H1 (cell line): ENCODE results near the gene FOXN3. TPM values are rescaled to one million over a fixed set of nuclear protein-coding genes. Genes with fewer than 3 reads are reported as not detected.

Experiments
- CTCF ChIA-PET: fragments of 300-600 bp; sonication (Branson Sonifier 250); formaldehyde crosslinking; loops from one replicate; lab custom pipeline; 2021; ENCODE audit not compliant: partially characterized antibody; lab: Charles Lee
- POLR2A ChIA-PET: fragments of 300-600 bp; sonication (Branson Sonifier 250); formaldehyde crosslinking; loops from one replicate; lab custom pipeline; 2021; ENCODE audit warnings: inconsistent platforms; ENCODE audit not compliant: partially characterized antibody; lab: Charles Lee
- DNase-seq, 2 experiments: peaks; one replicate each; pipeline versions ENCODE4 v3.0.0 to v3.0.0-alpha.2; 2010 to 2022; ENCODE audit warnings: low spot score in 2 of 2, low read depth in 1 of 2, mixed read lengths in 1 of 2
- FAIRE-seq: peaks from 2 replicates; lab custom pipeline; 2011; peaks lifted over from hg19 to GRCh38; lab: Jason Lieb, UNC
- H2AFZ ChIP-seq: 2 replicates; pipeline ENCODE4 v1.8.1; 2012; ENCODE audit warnings: low read length, inconsistent platforms
- H2AK5ac ChIP-seq: 2 replicates; pipeline ENCODE4 v1.6.1; 2013; ENCODE audit warnings: low read depth, low read length
- H2BK120ac ChIP-seq: replicated peaks from 2 replicates; pipeline ENCODE3; 2013; ENCODE audit warnings: low read depth, low read length, inconsistent platforms
- H2BK12ac ChIP-seq: 2 replicates; pipeline ENCODE4 v1.6.1; 2013; ENCODE audit warnings: low read depth, low read length
- H2BK15ac ChIP-seq: 2 replicates; pipeline ENCODE4 v1.6.1; 2013; ENCODE audit warnings: low read length
- H2BK20ac ChIP-seq: 2 replicates; pipeline ENCODE4 v1.6.1; 2013; ENCODE audit warnings: low read length
- H2BK5ac ChIP-seq: 2 replicates; pipeline ENCODE4 v1.6.1; 2013; ENCODE audit warnings: low read depth, low read length
- H3K14ac ChIP-seq: 2 replicates; pipeline ENCODE4 v1.6.1; 2013; ENCODE audit warnings: inconsistent platforms; ENCODE audit not compliant: insufficient read length
- H3K18ac ChIP-seq: 2 replicates; pipeline ENCODE4 v1.6.1; 2013; ENCODE audit warnings: low read length; ENCODE audit errors: extremely low read depth
- H3K23ac ChIP-seq: 2 replicates; pipeline ENCODE4 v1.6.1; 2013; ENCODE audit warnings: inconsistent platforms; ENCODE audit not compliant: insufficient read length
- H3K23me2 ChIP-seq: 2 replicates; pipeline ENCODE4 v1.6.1; 2013; ENCODE audit warnings: low read depth, low read length
- H3K27ac ChIP-seq: 2 replicates; pipeline ENCODE4 v1.6.1; 2011; ENCODE audit warnings: low read depth, low read length, inconsistent platforms
- H3K27me3 ChIP-seq, 4 experiments: replicated peaks in 1 of 4; 1 replicate in 1 of 4; 2 replicates in 3 of 4; pipeline versions ENCODE4 v1.6.1 to v1.8.1; 2011 to 2013; ENCODE audit warnings: low read length in 3 of 4, mild to moderate bottlenecking in 3 of 4, inconsistent platforms in 2 of 4, mixed read lengths in 2 of 4, moderate library complexity in 1 of 4; ENCODE audit not compliant: control insufficient read depth in 3 of 4, insufficient read depth in 3 of 4; ENCODE audit errors: extremely low read depth in 1 of 4
- H3K36me3 ChIP-seq, 4 experiments: 2 replicates each; pipeline versions ENCODE4 v1.6.1 to v1.8.1; 2011 to 2013; ENCODE audit warnings: mild to moderate bottlenecking in 4 of 4, low read length in 3 of 4, moderate library complexity in 2 of 4, control low read depth in 1 of 4, inconsistent platforms in 1 of 4; ENCODE audit not compliant: insufficient read depth in 4 of 4, control insufficient read depth in 2 of 4
- H3K4ac ChIP-seq: replicated peaks from 2 replicates; pipeline ENCODE3; 2013; ENCODE audit warnings: low read length, low read depth, mixed read lengths, inconsistent platforms; ENCODE audit not compliant: insufficient read length
- H3K4me1 ChIP-seq, 4 experiments: replicated peaks in 1 of 4; 1 replicate in 1 of 4; 2 replicates in 3 of 4; pipeline versions ENCODE4 v1.6.1 to v1.8.1; 2011 to 2013; ENCODE audit warnings: low read length in 3 of 4, inconsistent platforms in 2 of 4, mixed read lengths in 1 of 4; ENCODE audit not compliant: insufficient read depth in 4 of 4, control insufficient read depth in 3 of 4
- H3K4me2 ChIP-seq, 2 experiments: 2 replicates each; pipeline versions ENCODE4 v1.6.1 to v1.8.1; 2011 to 2013; ENCODE audit warnings: low read depth in 2 of 2, low read length in 2 of 2, control low read depth in 1 of 2, inconsistent platforms in 1 of 2, mild to moderate bottlenecking in 1 of 2; ENCODE audit not compliant: insufficient read depth in 1 of 2
- H3K4me3 ChIP-seq, 4 experiments: fragments of 200-600, 300-600 bp in 1 of 4; sonication (generic), shearing (Covaris generic), sonication (Bioruptor Twin) in 1 of 4; 2 replicates each; pipeline versions ENCODE4 v1.5.1 to v1.8.1; 2011 to 2016; ENCODE audit warnings: low read length in 4 of 4, low read depth in 3 of 4, control low read depth in 2 of 4, inconsistent platforms in 2 of 4, mild to moderate bottlenecking in 2 of 4, mixed read lengths in 1 of 4, moderate library complexity in 1 of 4; ENCODE audit not compliant: insufficient read depth in 2 of 4; ENCODE audit errors: extremely low read depth in 1 of 4
- H3K56ac ChIP-seq: replicated peaks from 2 replicates; pipeline ENCODE3; 2013; ENCODE audit warnings: low read depth, mild to moderate bottlenecking, mixed read lengths, low read length, inconsistent platforms; ENCODE audit not compliant: insufficient read length
- H3K79me1 ChIP-seq: 2 replicates; pipeline ENCODE4 v1.6.1; 2013; ENCODE audit warnings: low read depth, low read length, control low read depth
- H3K79me2 ChIP-seq, 2 experiments: 2 replicates each; pipeline versions ENCODE4 v1.6.1 to v1.8.1; 2012 to 2013; ENCODE audit warnings: low read length in 2 of 2, mild to moderate bottlenecking in 2 of 2, inconsistent platforms in 1 of 2; ENCODE audit not compliant: insufficient read depth in 2 of 2, control insufficient read depth in 1 of 2
- H3K9ac ChIP-seq, 4 experiments: replicated peaks in 1 of 4; 1 replicate in 1 of 4; 2 replicates in 3 of 4; pipeline versions ENCODE4 v1.6.1 to v1.8.1; 2011 to 2013; ENCODE audit warnings: low read depth in 3 of 4, low read length in 3 of 4, control low read depth in 2 of 4, mild to moderate bottlenecking in 2 of 4, moderate library complexity in 2 of 4, inconsistent platforms in 1 of 4; ENCODE audit errors: extremely low read depth in 1 of 4
- H3K9me3 ChIP-seq, 2 experiments: 2 replicates each; pipeline versions ENCODE4 v1.6.1 to v1.8.1; 2012 to 2013; ENCODE audit warnings: mild to moderate bottlenecking in 2 of 2, moderate library complexity in 2 of 2, control low read depth in 1 of 2, inconsistent platforms in 1 of 2, low read depth in 1 of 2, low read length in 1 of 2, mixed read lengths in 1 of 2; ENCODE audit not compliant: insufficient read depth in 2 of 2
- H4K20me1 ChIP-seq, 2 experiments: replicated peaks in 1 of 2; 2 replicates each; pipeline versions ENCODE3 to v1.8.1; 2011 to 2013; ENCODE audit warnings: inconsistent platforms in 2 of 2, low read length in 2 of 2, mild to moderate bottlenecking in 1 of 2; ENCODE audit not compliant: insufficient read depth in 2 of 2, control insufficient read depth in 1 of 2
- H4K5ac ChIP-seq: 2 replicates; pipeline ENCODE4 v1.6.1; 2013; ENCODE audit warnings: low read length, low read depth, mixed read lengths, inconsistent platforms; ENCODE audit not compliant: insufficient read length
- H4K8ac ChIP-seq: 2 replicates; pipeline ENCODE4 v1.8.0; 2013; ENCODE audit warnings: mild to moderate bottlenecking, moderate library complexity, low read length, inconsistent platforms; ENCODE audit not compliant: insufficient read depth; ENCODE audit errors: extremely low read depth
- H4K91ac ChIP-seq: replicated peaks from 2 replicates; pipeline ENCODE3; 2013; ENCODE audit warnings: low read length, mixed read lengths, inconsistent platforms; ENCODE audit not compliant: insufficient read length
- HDAC6 ChIP-seq: IDR thresholded peaks from one replicate; pipeline ENCODE4 v1.7.1; 2012; ENCODE audit warnings: low read depth, mild to moderate bottlenecking, inconsistent platforms, low read length, moderate library complexity
- JUN ChIP-seq: IDR thresholded peaks from 2 replicates; pipeline ENCODE4 v1.6.1; 2011; ENCODE audit warnings: low read depth, mild to moderate bottlenecking, improper control_type of control experiment, low read length
- KDM4A ChIP-seq: IDR thresholded peaks from one replicate; pipeline ENCODE4 v1.7.1; 2012; ENCODE audit warnings: low read depth, mild to moderate bottlenecking, moderate library complexity, low read length, inconsistent platforms; ENCODE audit not compliant: severe bottlenecking
- NANOG ChIP-seq: IDR thresholded peaks from 2 replicates; pipeline ENCODE4 v1.6.1; 2011; ENCODE audit warnings: low read length, low read depth, mild to moderate bottlenecking, inconsistent platforms; ENCODE audit not compliant: insufficient read depth, poor library complexity, severe bottlenecking
- NRF1 ChIP-seq: IDR thresholded peaks from 2 replicates; pipeline ENCODE4 v1.6.1; 2011; ENCODE audit warnings: mild to moderate bottlenecking, low read depth, low read length, improper control_type of control experiment
- PHF8 ChIP-seq: fragments of 200-600 bp; sonication (generic); conservative IDR thresholded peaks from 2 replicates; pipeline ENCODE4 v1.7.1; 2012; ENCODE audit warnings: low read depth, mild to moderate bottlenecking, inconsistent platforms, low read length, moderate library complexity
- SIN3A ChIP-seq, 2 experiments: IDR thresholded peaks in 1 of 2; conservative IDR thresholded peaks in 1 of 2; 2 replicates each; pipeline ENCODE4 v1.6.1; 2011 to 2012; ENCODE audit warnings: low read length in 2 of 2, improper control_type of control experiment in 1 of 2, low read depth in 1 of 2, mild to moderate bottlenecking in 1 of 2
- SP4 ChIP-seq: IDR thresholded peaks from 2 replicates; pipeline ENCODE4 v1.6.1; 2012; ENCODE audit warnings: low read length, inconsistent platforms
- WGBS, 2 experiments: shearing (Covaris generic) in 1 of 2; methylation state at CpG; one replicate each; pipeline versions ENCODE4 v1.1.6 to v1.1.7; 2013 to 2015; ENCODE audit warnings: low lambda C conversion rate in 2 of 2, mixed read lengths in 2 of 2, inconsistent platforms in 1 of 2, low coverage in 1 of 2, missing lambda C conversion rate in 1 of 2; ENCODE audit not compliant: insufficient replicate concordance in 2 of 2, insufficient coverage in 1 of 2, insufficient read length in 1 of 2; ENCODE audit errors: extremely low coverage in 1 of 2, missing lambda C conversion rate in 1 of 2; 5-methylcytosine and 5-hydroxymethylcytosine counted together
- polyA plus RNA-seq, 7 experiments: library from polyadenylated mRNA; depleted of rRNA in 3 of 7; stranded (reverse) in 5 of 7; unstranded in 2 of 7; fragments of >200 nt in 5 of 7; fragments of 200-250 nt in 2 of 7; gene quantifications; 1 replicate in 5 of 7; 2 replicates in 1 of 7; 4 replicates in 1 of 7; pipeline versions ENCODE4 v1.2.1 to v1.2.3, GENCODE V29; 2011 to 2013; ENCODE audit warnings: missing spikeins in 2 of 7, mixed read lengths in 2 of 7
- total RNA-seq: library from RNA; stranded (reverse); fragmentation: NEBNext Ultra II Directional; extraction: Animal tissue kit (Norgen Biotek cat#: 25700); gene quantifications from 2 replicates; pipeline ENCODE4 v1.2.1, GENCODE V29; 2021
- TF ChIP-seq, protein P1 (sequence below), 3 experiments: IDR thresholded peaks; 1 replicate in 2 of 3; 2 replicates in 1 of 3; pipeline versions ENCODE4 v1.5.1 to v1.6.1; 2011; ENCODE audit warnings: low read length in 3 of 3, mild to moderate bottlenecking in 3 of 3, inconsistent platforms in 2 of 3, low read depth in 1 of 3, moderate library complexity in 1 of 3; ENCODE audit not compliant: insufficient read depth in 1 of 3; ENCODE audit errors: control extremely low read depth in 1 of 3

FOXN3 gene
- total and polyA plus RNA-seq, 2 of the 8 experiments (the other 6 are each of a cell fraction or from before 2014, with no cell fraction given): 52.6 to 178 TPM

DNA sequence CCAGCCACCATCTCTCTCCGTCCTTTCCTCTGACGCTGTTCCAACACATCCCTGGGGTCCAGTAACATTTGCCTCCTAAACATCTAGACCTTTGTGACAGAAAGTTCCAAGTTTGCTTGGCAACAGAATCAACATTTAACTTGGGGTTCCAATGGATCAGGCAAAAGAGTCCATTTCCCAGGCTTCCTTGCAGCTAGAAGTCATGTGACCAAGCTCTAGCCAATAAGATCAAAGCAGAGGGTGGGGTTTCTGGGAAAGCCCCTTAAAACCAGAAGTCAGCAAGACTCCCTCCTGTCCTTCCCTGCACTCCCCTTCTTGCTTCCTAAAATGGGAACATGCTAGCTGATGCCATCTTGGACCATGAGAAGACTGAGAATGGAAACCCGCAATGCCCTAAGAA, 14.7 kb downstream of the FOXN3 start:
- no peak overlapping the region for H3K4ac ChIP-seq
- H2BK15ac ChIP-seq: no peak overlapping the region
- POLR2A ChIA-PET: interaction anchor here (0.6 to 1.5 kb wide), 7 partner anchors 9 to 507 kb away, joined by 3 to 4 read pairs (median 3); no protein-coding TSS in a partner anchor
- H3K9me3 ChIP-seq: no peaks in the 10 kb centered on the region
- no peak for DNase-seq
- H2BK20ac ChIP-seq: no peak overlapping the region
- H3K4me1 ChIP-seq: peaks cover 13 to 26% (median 14%) of the 10 kb centered on the region in 4 experiments
- peaks cover 47 to 58% of the 10 kb centered on the region in 2 experiments for H4K20me1 ChIP-seq
- no peak overlapping the region for H3K23ac ChIP-seq
- TF ChIP-seq PHF8: no peak
- no peak for TF ChIP-seq JUN
- TF ChIP-seq, protein P1, sequence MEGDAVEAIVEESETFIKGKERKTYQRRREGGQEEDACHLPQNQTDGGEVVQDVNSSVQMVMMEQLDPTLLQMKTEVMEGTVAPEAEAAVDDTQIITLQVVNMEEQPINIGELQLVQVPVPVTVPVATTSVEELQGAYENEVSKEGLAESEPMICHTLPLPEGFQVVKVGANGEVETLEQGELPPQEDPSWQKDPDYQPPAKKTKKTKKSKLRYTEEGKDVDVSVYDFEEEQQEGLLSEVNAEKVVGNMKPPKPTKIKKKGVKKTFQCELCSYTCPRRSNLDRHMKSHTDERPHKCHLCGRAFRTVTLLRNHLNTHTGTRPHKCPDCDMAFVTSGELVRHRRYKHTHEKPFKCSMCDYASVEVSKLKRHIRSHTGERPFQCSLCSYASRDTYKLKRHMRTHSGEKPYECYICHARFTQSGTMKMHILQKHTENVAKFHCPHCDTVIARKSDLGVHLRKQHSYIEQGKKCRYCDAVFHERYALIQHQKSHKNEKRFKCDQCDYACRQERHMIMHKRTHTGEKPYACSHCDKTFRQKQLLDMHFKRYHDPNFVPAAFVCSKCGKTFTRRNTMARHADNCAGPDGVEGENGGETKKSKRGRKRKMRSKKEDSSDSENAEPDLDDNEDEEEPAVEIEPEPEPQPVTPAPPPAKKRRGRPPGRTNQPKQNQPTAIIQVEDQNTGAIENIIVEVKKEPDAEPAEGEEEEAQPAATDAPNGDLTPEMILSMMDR (IDR thresholded peaks at IDR 0.05; ENCODE audit: control extremely low read depth in 1 of 3, insufficient read depth in 1 of 3, low read depth in 1 of 3, low read length in 3 of 3): no peak
- TF ChIP-seq HDAC6: no peak
- no peak for TF ChIP-seq SP4
- TF ChIP-seq NANOG: no peak
- TF ChIP-seq SIN3A (conservative IDR thresholded peaks at IDR 0.05 in 1 of 2, IDR thresholded peaks at IDR 0.05 in 1 of 2; ENCODE audit: low read depth in 1 of 2, low read length in 2 of 2): no peak
- no peak for TF ChIP-seq NRF1
- TF ChIP-seq KDM4A: no peak
- no peak overlapping the region for H2BK12ac ChIP-seq
- H3K27ac ChIP-seq: no peak overlapping the region
- peaks cover 31% of the 10 kb centered on the region for H3K79me1 ChIP-seq
- H4K8ac ChIP-seq: no peak overlapping the region
- no peak overlapping the region for H2AFZ ChIP-seq
- no peak overlapping the region for H3K14ac ChIP-seq
- WGBS, 2 experiments: 92% methylated on average over 3 of the region's 3 CpGs; no CpG with 5 or more reads in 1 of the 2 experiments
- H3K4me2 ChIP-seq: no peak overlapping the region
- H3K18ac ChIP-seq: no peak overlapping the region
- no peak overlapping the region for H2BK5ac ChIP-seq
- H3K36me3 ChIP-seq: peaks cover 0 to 12% (median 7%) of the 10 kb centered on the region in 4 experiments; a peak in 6 of 8 replicates
- no peak overlapping the region for H2AK5ac ChIP-seq
- no peaks in the 10 kb centered on the region for H3K23me2 ChIP-seq
- no peak overlapping the region for H3K9ac ChIP-seq
- H3K27me3 ChIP-seq: no peaks in the 10 kb centered on the region
- no peak overlapping the region for H3K4me3 ChIP-seq
- no peak overlapping the region for H2BK120ac ChIP-seq
- CTCF ChIA-PET: interaction anchor here (0.6 to 1.5 kb wide), 2 partner anchors 12 to 227 kb away, joined by 3 read pairs; no protein-coding TSS in a partner anchor
- FAIRE-seq: no peak
- peaks cover 68 to 100% of the 10 kb centered on the region in 2 experiments for H3K79me2 ChIP-seq
- no peak overlapping the region for H4K5ac ChIP-seq
- H3K56ac ChIP-seq: no peak overlapping the region
- no peak overlapping the region for H4K91ac ChIP-seq
